GM12891 (cell line): ENCODE data around the gene GTF3C4.

ENCODE experiments used
- PAX5 ChIP-seq: IDR thresholded peaks from 2 replicates; pipeline ENCODE4 v1.6.1; 2011; ENCODE audit warnings: low read length, moderate library complexity, mild to moderate bottlenecking; ENCODE audit not compliant: insufficient read depth, severe bottlenecking
- POLR2A ChIP-seq: IDR thresholded peaks from 2 replicates; pipeline ENCODE4 v1.6.1; 2011; ENCODE audit warnings: low read depth, low read length, control low read depth
- POLR2AphosphoS5 ChIP-seq: IDR thresholded peaks from 2 replicates; pipeline ENCODE4 v1.6.1; 2011; ENCODE audit warnings: low read depth, low read length, control low read depth
- POU2F2 ChIP-seq: IDR thresholded peaks from 2 replicates; pipeline ENCODE4 v1.6.1; 2011; ENCODE audit warnings: low read depth, mild to moderate bottlenecking, control low read depth, low read length, moderate library complexity
- TAF1 ChIP-seq: IDR thresholded peaks from 2 replicates; pipeline ENCODE4 v1.6.1; 2011; ENCODE audit warnings: low read depth, low read length, control low read depth

DNA sequence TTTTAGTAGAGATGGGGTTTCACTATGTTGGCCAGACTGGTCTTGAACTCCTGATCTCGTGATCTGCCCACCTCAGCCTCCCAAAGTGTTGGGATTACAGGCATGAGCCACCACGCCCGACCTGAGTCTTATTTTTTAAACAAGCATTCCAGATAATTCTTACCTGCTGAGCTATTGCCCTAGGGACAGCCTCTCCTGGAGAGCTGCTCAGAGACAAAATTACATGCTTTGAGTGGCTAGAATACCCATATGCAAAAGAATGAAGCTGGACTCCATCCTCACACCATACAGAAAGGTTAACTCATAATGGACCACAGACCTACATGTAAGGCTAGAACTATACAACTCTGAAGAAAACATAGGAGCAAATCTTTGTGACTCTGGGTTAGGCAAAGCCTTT lies 41.6 kb downstream of the GTF3C4 start:
- no peak for TF ChIP-seq POLR2A
- TF ChIP-seq TAF1: no peak
- TF ChIP-seq POLR2AphosphoS5: no peak
- no peak for TF ChIP-seq PAX5
- TF ChIP-seq POU2F2: no peak
